CD8-positive, alpha-beta memory T cell (primary cell): Measurements from ENCODE around the gene CTNNA3. TPM values are rescaled to one million over a fixed set of nuclear protein-coding genes. Genes with fewer than 3 reads are reported as not detected.
A peak's percentile ranks its signal among the peaks of the same experiment; 100 is the strongest.

Experiments
- CTCF ChIA-PET: fragments of 350-600 bp; sonication (Branson Sonifier 250); formaldehyde crosslinking; loops from one replicate; lab custom pipeline; 2021; ENCODE audit warnings: antibody characterized with exemption; lab: Charles Lee
- POLR2A ChIA-PET: fragments of 350-600 bp; sonication (Branson Sonifier 250); formaldehyde crosslinking; loops from one replicate; lab custom pipeline; 2021; ENCODE audit warnings: antibody characterized with exemption; lab: Charles Lee
- DNase-seq, 5 donors: peaks; one replicate each; pipeline versions ENCODE4 v3.0.0 to v3.0.0-alpha.2; 2020 to 2022; ENCODE audit warnings: mixed read lengths in 1 of 5
- H3K27ac ChIP-seq: one replicate; pipeline ENCODE4 v1.7.0; 2013; ENCODE audit warnings: low read depth, mild to moderate bottlenecking, low read length, moderate library complexity
- H3K27me3 ChIP-seq: 2 replicates; pipeline ENCODE4 v1.7.0; 2013; ENCODE audit warnings: low read length, mild to moderate bottlenecking; ENCODE audit not compliant: insufficient read depth, poor library complexity, severe bottlenecking
- H3K36me3 ChIP-seq: 2 replicates; pipeline ENCODE4 v1.7.0; 2013; ENCODE audit warnings: mild to moderate bottlenecking, low read length, moderate library complexity; ENCODE audit not compliant: insufficient read depth
- H3K4me1 ChIP-seq: 2 replicates; pipeline ENCODE4 v1.7.0; 2013; ENCODE audit warnings: mild to moderate bottlenecking, low read length, moderate library complexity; ENCODE audit not compliant: insufficient read depth
- H3K4me3 ChIP-seq: 2 replicates; pipeline ENCODE4 v1.7.0; 2013; ENCODE audit warnings: mild to moderate bottlenecking, low read length
- H3K9me3 ChIP-seq: 2 replicates; pipeline ENCODE4 v1.7.0; 2013; ENCODE audit warnings: mild to moderate bottlenecking, low read length
- H3K27ac Mint-ChIP-seq, 8 donors: one replicate each; pipeline ENCODE4 v1.8.0; 2020 to 2021; ENCODE audit warnings: mixed read lengths in 8 of 8, mild to moderate bottlenecking in 6 of 8, inconsistent platforms in 3 of 8, moderate library complexity in 3 of 8
- H3K27me3 Mint-ChIP-seq, 2 donors: one replicate each; pipeline ENCODE4 v1.8.0; 2020 to 2021; ENCODE audit warnings: mixed read lengths in 2 of 2, mild to moderate bottlenecking in 1 of 2, moderate library complexity in 1 of 2
- H3K36me3 Mint-ChIP-seq, 3 donors: one replicate each; pipeline ENCODE4 v1.8.0; 2020 to 2021; ENCODE audit warnings: mixed read lengths in 3 of 3, inconsistent platforms in 1 of 3, mild to moderate bottlenecking in 1 of 3
- H3K4me1 Mint-ChIP-seq, 3 donors: one replicate each; pipeline ENCODE4 v1.8.0; 2020 to 2021; ENCODE audit warnings: mixed read lengths in 3 of 3, inconsistent platforms in 1 of 3, mild to moderate bottlenecking in 1 of 3
- H3K4me3 Mint-ChIP-seq, 7 donors: one replicate each; pipeline ENCODE4 v1.8.0; 2020 to 2021; ENCODE audit warnings: mixed read lengths in 7 of 7, mild to moderate bottlenecking in 6 of 7, moderate library complexity in 4 of 7, inconsistent platforms in 2 of 7
- H3K9me3 Mint-ChIP-seq, 5 donors: one replicate each; pipeline ENCODE4 v1.8.0; 2020 to 2022; ENCODE audit warnings: mixed read lengths in 5 of 5, mild to moderate bottlenecking in 3 of 5, moderate library complexity in 2 of 5, inconsistent platforms in 1 of 5
- polyA plus RNA-seq: library from polyadenylated mRNA; unstranded; fragments of 300-500 nt; fragmentation: Illumina TruSeq; gene quantifications from one replicate; pipeline ENCODE4 v1.2.3, GENCODE V29; 2021
- total RNA-seq, 2 experiments: library from RNA; stranded (reverse); gene quantifications; one replicate each; pipeline ENCODE4 v1.2.3, GENCODE V29; 2021

CTNNA3 gene
- total and polyA plus RNA-seq, 3 experiments from 2014 or later: 0.92 TPM; not detected in 2

- Histone ChIP-seq H3K27me3 (no peaks in the 10 kb centered on the region), H3K27ac (no peak overlapping the region), H3K9me3 (no peaks in the 10 kb centered on the region), H3K4me1 (no peaks in the 10 kb centered on the region), H3K4me3 (no peak overlapping the region), H3K36me3 (no peaks in the 10 kb centered on the region)
- DNase-seq: no peak
- no peaks in the 10 kb centered on the region for H3K4me1 Mint-ChIP-seq
- no peaks in the 10 kb centered on the region for H3K36me3 Mint-ChIP-seq
- H3K27ac Mint-ChIP-seq: no peak overlapping the region
- H3K27me3 Mint-ChIP-seq: no peaks in the 10 kb centered on the region
- POLR2A ChIA-PET: no interaction called here
- H3K4me3 Mint-ChIP-seq: no peak overlapping the region
- CTCF ChIA-PET: no interaction called here
- peaks cover 5 to 21% (median 11%) of the 10 kb centered on the region in 5 donors for H3K9me3 Mint-ChIP-seq
These were observed 949.3 kb downstream of the CTNNA3 start for GRCh38 chr10:66746711-66747110.

- H3K36me3 ChIP-seq: no peaks in the 10 kb centered on the region
- H3K27ac Mint-ChIP-seq: no peak overlapping the region
- no peak for DNase-seq
- ChIA-PET CTCF (no interaction called here), POLR2A (no interaction called here)
- H3K9me3 ChIP-seq: no peaks in the 10 kb centered on the region
- no peaks in the 10 kb centered on the region for H3K4me1 ChIP-seq
- H3K4me1 Mint-ChIP-seq: no peaks in the 10 kb centered on the region
- peaks cover 5 to 21% (median 11%) of the 10 kb centered on the region in 5 donors for H3K9me3 Mint-ChIP-seq
- H3K36me3 Mint-ChIP-seq: no peaks in the 10 kb centered on the region
- no peak overlapping the region for H3K4me3 Mint-ChIP-seq
- H3K4me3 ChIP-seq: no peak overlapping the region
- no peaks in the 10 kb centered on the region for H3K27me3 Mint-ChIP-seq
- H3K27ac ChIP-seq: no peak overlapping the region
- H3K27me3 ChIP-seq: no peaks in the 10 kb centered on the region
These were observed 949.7 kb downstream of the CTNNA3 start for GRCh38 chr10:66746246-66746645.

GRCh38 chr10:66744915-66745314 lies 951.1 kb downstream of the CTNNA3 start:
- Mint-ChIP-seq H3K9me3 (peaks cover 5 to 15% (median 8%) of the 10 kb centered on the region in 5 donors), H3K4me3 (no peak overlapping the region), H3K27me3 (no peaks in the 10 kb centered on the region), H3K36me3 (no peaks in the 10 kb centered on the region), H3K4me1 (no peaks in the 10 kb centered on the region), H3K27ac (no peak overlapping the region)
- Histone ChIP-seq H3K36me3 (no peaks in the 10 kb centered on the region), H3K4me3 (no peak overlapping the region), H3K27me3 (no peaks in the 10 kb centered on the region), H3K4me1 (no peaks in the 10 kb centered on the region), H3K27ac (no peak overlapping the region), H3K9me3 (no peaks in the 10 kb centered on the region)
- DNase-seq: no peak
- POLR2A ChIA-PET: no interaction called here
- CTCF ChIA-PET: no interaction called here

GRCh38 chr10:66737241-66737640 lies 958.8 kb downstream of the CTNNA3 start:
- no peaks in the 10 kb centered on the region for H3K36me3 ChIP-seq
- DNase-seq: no peak
- H3K27ac Mint-ChIP-seq: no peak overlapping the region
- no peaks in the 10 kb centered on the region for H3K36me3 Mint-ChIP-seq
- no peak overlapping the region for H3K4me3 ChIP-seq
- no peaks in the 10 kb centered on the region for H3K27me3 ChIP-seq
- no peaks in the 10 kb centered on the region for H3K27me3 Mint-ChIP-seq
- no peaks in the 10 kb centered on the region for H3K4me1 ChIP-seq
- ChIA-PET CTCF (no interaction called here), POLR2A (no interaction called here)
- no peaks in the 10 kb centered on the region for H3K9me3 ChIP-seq
- no peak overlapping the region for H3K4me3 Mint-ChIP-seq
- no peak overlapping the region for H3K27ac ChIP-seq
- H3K9me3 Mint-ChIP-seq: peaks cover 0 to 6% (median 2%) of the 10 kb centered on the region in 5 donors
- no peaks in the 10 kb centered on the region for H3K4me1 Mint-ChIP-seq

GRCh38 chr10:66723608-66724400 lies 972.2 kb downstream of the CTNNA3 start:
- Histone ChIP-seq H3K4me1 (no peaks in the 10 kb centered on the region), H3K9me3 (no peaks in the 10 kb centered on the region), H3K27me3 (no peaks in the 10 kb centered on the region), H3K4me3 (no peak overlapping the region), H3K27ac (no peak overlapping the region), H3K36me3 (no peaks in the 10 kb centered on the region)
- no peaks in the 10 kb centered on the region for H3K27me3 Mint-ChIP-seq
- no peak overlapping the region for H3K4me3 Mint-ChIP-seq
- ChIA-PET POLR2A (no interaction called here), CTCF (no interaction called here)
- no peaks in the 10 kb centered on the region for H3K4me1 Mint-ChIP-seq
- H3K36me3 Mint-ChIP-seq: no peaks in the 10 kb centered on the region
- DNase-seq: no peak
- H3K9me3 Mint-ChIP-seq: peaks cover 0 to 9% (median 0%) of the 10 kb centered on the region in 5 donors
- no peak overlapping the region for H3K27ac Mint-ChIP-seq

- no peaks in the 10 kb centered on the region for H3K9me3 ChIP-seq
- no peaks in the 10 kb centered on the region for H3K4me1 Mint-ChIP-seq
- DNase-seq: no peak
- no peaks in the 10 kb centered on the region for H3K36me3 Mint-ChIP-seq
- no peak overlapping the region for H3K27ac ChIP-seq
- peaks cover 0 to 1% of the 10 kb centered on the region in 2 donors for H3K27me3 Mint-ChIP-seq
- H3K9me3 Mint-ChIP-seq: peaks cover 0 to 8% (median 0%) of the 10 kb centered on the region in 5 donors
- no peak overlapping the region for H3K4me3 ChIP-seq
- H3K4me3 Mint-ChIP-seq: no peak overlapping the region
- ChIA-PET CTCF (no interaction called here), POLR2A (no interaction called here)
- H3K27me3 ChIP-seq: no peaks in the 10 kb centered on the region
- H3K36me3 ChIP-seq: no peaks in the 10 kb centered on the region
- H3K4me1 ChIP-seq: no peaks in the 10 kb centered on the region
- H3K27ac Mint-ChIP-seq: peak overlapping the region in 1 of 8 donors; percentile 64
These were observed 976.5 kb downstream of the CTNNA3 start for GRCh38 chr10:66719483-66719882.

- no peak for DNase-seq
- CTCF ChIA-PET: no interaction called here
- POLR2A ChIA-PET: no interaction called here
- Histone ChIP-seq H3K9me3 (no peaks in the 10 kb centered on the region), H3K27me3 (no peaks in the 10 kb centered on the region), H3K27ac (no peak overlapping the region), H3K4me1 (no peaks in the 10 kb centered on the region), H3K36me3 (no peaks in the 10 kb centered on the region), H3K4me3 (no peak overlapping the region)
- Mint-ChIP-seq H3K4me3 (no peak overlapping the region), H3K27me3 (peaks cover 0 to 1% of the 10 kb centered on the region in 2 donors), H3K36me3 (no peaks in the 10 kb centered on the region), H3K27ac (no peak overlapping the region), H3K9me3 (peaks cover 0 to 12% (median 0%) of the 10 kb centered on the region in 5 donors), H3K4me1 (no peaks in the 10 kb centered on the region)
These were observed 978.6 kb downstream of the CTNNA3 start for GRCh38 chr10:66717231-66717981.

- Histone ChIP-seq H3K27me3 (no peaks in the 10 kb centered on the region), H3K9me3 (no peaks in the 10 kb centered on the region), H3K27ac (no peak overlapping the region), H3K4me1 (no peaks in the 10 kb centered on the region), H3K36me3 (no peaks in the 10 kb centered on the region), H3K4me3 (no peak overlapping the region)
- ChIA-PET POLR2A (no interaction called here), CTCF (no interaction called here)
- no peaks in the 10 kb centered on the region for H3K4me1 Mint-ChIP-seq
- H3K9me3 Mint-ChIP-seq: peaks cover 0 to 10% (median 0%) of the 10 kb centered on the region in 5 donors
- peaks cover 0 to 1% of the 10 kb centered on the region in 2 donors for H3K27me3 Mint-ChIP-seq
- no peak for DNase-seq
- H3K27ac Mint-ChIP-seq: no peak overlapping the region
- H3K36me3 Mint-ChIP-seq: no peaks in the 10 kb centered on the region
- no peak overlapping the region for H3K4me3 Mint-ChIP-seq
These were observed 981.3 kb downstream of the CTNNA3 start for GRCh38 chr10:66714741-66715140.
